ENCODE results near the gene SERPINA10. TPM values are rescaled to one million over a fixed set of nuclear protein-coding genes. Genes with fewer than 3 reads are reported as not detected.
A peak's percentile ranks its signal among the peaks of the same experiment; 100 is the strongest.

The SERPINA10 gene, protein sequence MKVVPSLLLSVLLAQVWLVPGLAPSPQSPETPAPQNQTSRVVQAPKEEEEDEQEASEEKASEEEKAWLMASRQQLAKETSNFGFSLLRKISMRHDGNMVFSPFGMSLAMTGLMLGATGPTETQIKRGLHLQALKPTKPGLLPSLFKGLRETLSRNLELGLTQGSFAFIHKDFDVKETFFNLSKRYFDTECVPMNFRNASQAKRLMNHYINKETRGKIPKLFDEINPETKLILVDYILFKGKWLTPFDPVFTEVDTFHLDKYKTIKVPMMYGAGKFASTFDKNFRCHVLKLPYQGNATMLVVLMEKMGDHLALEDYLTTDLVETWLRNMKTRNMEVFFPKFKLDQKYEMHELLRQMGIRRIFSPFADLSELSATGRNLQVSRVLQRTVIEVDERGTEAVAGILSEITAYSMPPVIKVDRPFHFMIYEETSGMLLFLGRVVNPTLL
- total RNA-seq = not detected in 2 replicates

- H3K36me3 ChIP-seq (ENCODE audit: control insufficient read depth, insufficient read depth, low read length) = no peaks in the 10 kb centered on the region
- no peak for TF ChIP-seq CTCF (IDR thresholded peaks at IDR 0.05; ENCODE audit: insufficient read depth, low read length, poor library complexity, severe bottlenecking)
- H3K27me3 ChIP-seq (ENCODE audit: control insufficient read depth, insufficient read depth, low read length) = no peaks in the 10 kb centered on the region
- H3K4me3 ChIP-seq (ENCODE audit: low read depth, low read length) = no peak within 1 kb of the TSS
- no peak for DNase-seq (ENCODE audit: low read depth)
Observed at GRCh38 chr14:94292872-94293577, at the start of gene SERPINA10. SERPINA10 (minus strand) TSS chr14:94293268; CDS start chr14:94290593, 2,675 bp downstream.

GRCh38 chr14:94342334-94342934, 49.4 kb upstream of the SERPINA10 start:
- H3K36me3 ChIP-seq (ENCODE audit: control insufficient read depth, insufficient read depth, low read length) = no peaks in the 10 kb centered on the region
- no peak overlapping the region for H3K4me3 ChIP-seq (ENCODE audit: low read depth, low read length)
- TF ChIP-seq CTCF (IDR thresholded peaks at IDR 0.05; ENCODE audit: insufficient read depth, low read length, poor library complexity, severe bottlenecking) = no peak
- peak; percentile 98 for DNase-seq (ENCODE audit: low read depth)
- no peaks in the 10 kb centered on the region for H3K27me3 ChIP-seq (ENCODE audit: control insufficient read depth, insufficient read depth, low read length)

- no peak for DNase-seq (ENCODE audit: low read depth)
- H3K36me3 ChIP-seq (ENCODE audit: control insufficient read depth, insufficient read depth, low read length) = no peaks in the 10 kb centered on the region
- H3K4me3 ChIP-seq (ENCODE audit: low read depth, low read length) = no peak overlapping the region
- TF ChIP-seq CTCF (IDR thresholded peaks at IDR 0.05; ENCODE audit: insufficient read depth, low read length, poor library complexity, severe bottlenecking) = no peak
- no peaks in the 10 kb centered on the region for H3K27me3 ChIP-seq (ENCODE audit: control insufficient read depth, insufficient read depth, low read length)
Observed at GRCh38 chr14:94341656-94342333, 48.7 kb upstream of the SERPINA10 start.

- TF ChIP-seq CTCF (IDR thresholded peaks at IDR 0.05; ENCODE audit: insufficient read depth, low read length, poor library complexity, severe bottlenecking) = no peak
- no peak for DNase-seq (ENCODE audit: low read depth)
- Histone ChIP-seq H3K36me3 (ENCODE audit: control insufficient read depth, insufficient read depth, low read length) (no peaks in the 10 kb centered on the region), H3K4me3 (ENCODE audit: low read depth, low read length) (no peak overlapping the region), H3K27me3 (ENCODE audit: control insufficient read depth, insufficient read depth, low read length) (no peaks in the 10 kb centered on the region)
Observed at GRCh38 chr14:94340533-94340932, 47.5 kb upstream of the SERPINA10 start.

DNA sequence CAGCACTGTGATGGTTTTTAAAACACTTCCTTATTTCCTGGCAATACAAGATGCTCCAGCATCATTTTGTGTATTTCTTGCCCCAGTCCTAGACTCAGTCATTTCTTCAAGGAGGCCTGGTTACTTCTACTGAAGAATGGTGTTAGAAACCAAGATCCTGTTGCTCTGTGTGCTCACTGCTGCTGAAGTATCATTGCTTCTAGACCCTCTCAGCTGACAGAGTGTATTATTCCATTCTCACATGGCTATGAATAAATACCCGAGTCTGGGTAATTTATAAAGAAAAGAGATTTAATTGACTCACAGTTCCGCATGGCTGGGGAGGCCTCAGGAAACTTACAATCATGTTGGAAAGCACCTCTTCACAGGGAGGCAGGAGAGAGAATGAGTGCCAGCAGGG, 45.0 kb upstream of the SERPINA10 start:
- Histone ChIP-seq H3K27me3 (ENCODE audit: control insufficient read depth, insufficient read depth, low read length) (no peaks in the 10 kb centered on the region), H3K4me3 (ENCODE audit: low read depth, low read length) (no peak overlapping the region), H3K36me3 (ENCODE audit: control insufficient read depth, insufficient read depth, low read length) (no peaks in the 10 kb centered on the region)
- TF ChIP-seq CTCF (IDR thresholded peaks at IDR 0.05; ENCODE audit: insufficient read depth, low read length, poor library complexity, severe bottlenecking) = no peak
- DNase-seq (ENCODE audit: low read depth) = no peak

Measured in kidney epithelial cell (primary cell).